ENCODE results near the gene FDX2.
A peak's percentile ranks its signal among the peaks of the same experiment; 100 is the strongest.
"Not testable (repeated sequence)": the region's sequence is repeated elsewhere in the genome, so short reads cannot be mapped to it uniquely, and the experiment has no call there.

FDX2 gene

DNA sequence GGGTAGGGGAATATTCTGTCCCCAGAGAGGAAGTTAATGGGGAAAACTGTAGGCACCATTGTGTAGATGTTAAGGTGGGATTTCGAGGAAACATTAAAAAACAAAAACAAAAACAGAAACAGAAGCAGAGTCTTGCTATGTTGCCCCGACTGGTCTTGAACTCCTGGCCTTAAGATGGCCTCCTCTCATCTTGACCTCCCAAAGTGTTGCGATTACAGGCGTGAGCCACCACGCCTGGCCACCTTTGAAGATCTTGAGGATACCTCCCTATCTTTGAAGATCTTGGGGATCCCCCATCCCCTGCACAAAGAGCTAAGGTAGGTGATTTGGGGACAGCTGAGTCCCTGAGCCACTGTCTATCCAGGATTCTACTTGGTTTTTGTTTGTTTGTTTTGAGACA lies 24.2 kb upstream of the FDX2 start:
- peak overlapping the region; percentile 73 for H3K4me3 ChIP-seq (ENCODE audit: low read depth, low read length)
- no peak for DNase-seq (ENCODE audit: low read depth)
- TF ChIP-seq, protein P1, sequence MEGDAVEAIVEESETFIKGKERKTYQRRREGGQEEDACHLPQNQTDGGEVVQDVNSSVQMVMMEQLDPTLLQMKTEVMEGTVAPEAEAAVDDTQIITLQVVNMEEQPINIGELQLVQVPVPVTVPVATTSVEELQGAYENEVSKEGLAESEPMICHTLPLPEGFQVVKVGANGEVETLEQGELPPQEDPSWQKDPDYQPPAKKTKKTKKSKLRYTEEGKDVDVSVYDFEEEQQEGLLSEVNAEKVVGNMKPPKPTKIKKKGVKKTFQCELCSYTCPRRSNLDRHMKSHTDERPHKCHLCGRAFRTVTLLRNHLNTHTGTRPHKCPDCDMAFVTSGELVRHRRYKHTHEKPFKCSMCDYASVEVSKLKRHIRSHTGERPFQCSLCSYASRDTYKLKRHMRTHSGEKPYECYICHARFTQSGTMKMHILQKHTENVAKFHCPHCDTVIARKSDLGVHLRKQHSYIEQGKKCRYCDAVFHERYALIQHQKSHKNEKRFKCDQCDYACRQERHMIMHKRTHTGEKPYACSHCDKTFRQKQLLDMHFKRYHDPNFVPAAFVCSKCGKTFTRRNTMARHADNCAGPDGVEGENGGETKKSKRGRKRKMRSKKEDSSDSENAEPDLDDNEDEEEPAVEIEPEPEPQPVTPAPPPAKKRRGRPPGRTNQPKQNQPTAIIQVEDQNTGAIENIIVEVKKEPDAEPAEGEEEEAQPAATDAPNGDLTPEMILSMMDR (IDR thresholded peaks at IDR 0.05; ENCODE audit: insufficient read depth, low read depth, low read length, missing control alignments) = no peak

DNA sequence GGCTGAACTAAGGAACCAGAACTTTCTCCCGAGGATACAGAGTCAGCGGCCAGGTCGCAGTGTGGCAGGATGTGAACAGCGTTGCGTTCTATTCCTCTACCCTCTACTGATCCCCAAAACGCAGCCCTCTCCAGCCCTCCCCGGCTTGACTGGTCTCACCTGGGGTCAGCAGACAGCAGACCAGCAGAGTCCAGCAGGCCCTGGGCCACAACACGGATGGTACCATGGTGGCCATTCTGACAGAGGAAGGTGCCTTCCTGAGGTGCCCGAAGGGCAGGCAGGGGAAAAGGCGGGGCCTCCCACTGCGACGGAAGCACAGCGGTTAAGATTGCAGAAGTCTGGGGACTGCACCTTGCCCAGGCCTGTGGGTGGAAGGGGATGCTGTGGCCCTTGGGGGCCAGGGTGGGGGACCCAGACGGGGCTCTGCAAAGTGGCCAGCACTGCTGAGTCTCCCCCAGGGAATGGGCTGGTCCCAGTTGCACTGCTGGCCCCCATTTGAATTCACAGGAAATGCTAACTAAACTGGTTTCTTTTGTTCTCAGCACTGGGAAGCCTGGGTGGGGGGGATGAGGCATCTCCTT lies 23.7 kb upstream of the FDX2 start, which contains the start of gene ICAM3:
TSS of gene ICAM3 (minus strand) at position 245 of the 581 bp plus-strand sequence. CDS start at position 235, 10 bp downstream.
- TF ChIP-seq, protein P1 (IDR thresholded peaks at IDR 0.05; ENCODE audit: insufficient read depth, low read depth, low read length, missing control alignments) = no peak
- H3K4me3 ChIP-seq (ENCODE audit: low read depth, low read length) = peak within 1 kb of the TSS; percentile 73
- peak; percentile 84 for DNase-seq (ENCODE audit: low read depth)

DNA sequence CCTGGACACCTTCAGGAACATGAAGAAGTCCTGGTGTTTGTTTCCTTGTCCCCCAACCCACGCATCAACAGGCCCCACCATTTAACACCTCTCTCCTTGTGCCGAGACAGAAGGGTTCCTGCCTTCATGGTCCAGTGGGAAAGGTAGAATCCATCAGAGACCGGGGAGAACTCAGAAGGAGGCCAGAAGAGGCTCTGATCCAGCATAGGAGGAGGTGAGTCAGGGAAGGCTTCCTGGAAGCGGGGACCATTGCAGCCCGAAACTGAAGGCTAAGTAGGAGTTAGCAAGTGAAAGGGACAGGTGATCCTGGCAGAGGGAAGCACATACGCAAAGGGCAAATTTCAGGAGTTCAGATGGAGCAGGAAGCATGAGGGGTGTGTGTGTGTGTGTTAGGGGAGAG lies 23.1 kb upstream of the FDX2 start:
- peak overlapping the region; percentile 73 for H3K4me3 ChIP-seq (ENCODE audit: low read depth, low read length)
- TF ChIP-seq, protein P1 (IDR thresholded peaks at IDR 0.05; ENCODE audit: insufficient read depth, low read depth, low read length, missing control alignments) = no peak
- DNase-seq (ENCODE audit: low read depth) = no peak

DNA sequence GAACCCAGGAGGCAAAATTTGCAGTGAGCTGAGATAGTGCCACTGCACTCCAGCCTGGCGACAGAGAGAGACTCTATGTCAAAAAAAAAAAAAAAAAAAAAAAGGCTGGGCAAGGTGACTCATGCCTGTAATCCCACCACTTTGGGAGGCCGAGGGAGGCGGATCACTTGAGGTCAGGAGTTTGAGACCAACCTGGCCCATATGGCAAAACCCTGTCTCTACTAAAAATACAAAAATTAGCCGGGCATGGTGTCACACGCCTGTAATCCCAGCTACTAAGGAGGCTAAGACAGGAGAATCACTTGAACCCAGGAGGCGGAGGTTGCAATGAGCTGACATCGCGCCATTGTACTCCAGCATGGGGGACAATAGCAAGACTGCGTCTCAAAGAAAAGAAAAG lies 20.9 kb upstream of the FDX2 start:
- not testable (repeated sequence) for H3K4me3 ChIP-seq (ENCODE audit: low read depth, low read length); DNase-seq (ENCODE audit: low read depth)

DNA sequence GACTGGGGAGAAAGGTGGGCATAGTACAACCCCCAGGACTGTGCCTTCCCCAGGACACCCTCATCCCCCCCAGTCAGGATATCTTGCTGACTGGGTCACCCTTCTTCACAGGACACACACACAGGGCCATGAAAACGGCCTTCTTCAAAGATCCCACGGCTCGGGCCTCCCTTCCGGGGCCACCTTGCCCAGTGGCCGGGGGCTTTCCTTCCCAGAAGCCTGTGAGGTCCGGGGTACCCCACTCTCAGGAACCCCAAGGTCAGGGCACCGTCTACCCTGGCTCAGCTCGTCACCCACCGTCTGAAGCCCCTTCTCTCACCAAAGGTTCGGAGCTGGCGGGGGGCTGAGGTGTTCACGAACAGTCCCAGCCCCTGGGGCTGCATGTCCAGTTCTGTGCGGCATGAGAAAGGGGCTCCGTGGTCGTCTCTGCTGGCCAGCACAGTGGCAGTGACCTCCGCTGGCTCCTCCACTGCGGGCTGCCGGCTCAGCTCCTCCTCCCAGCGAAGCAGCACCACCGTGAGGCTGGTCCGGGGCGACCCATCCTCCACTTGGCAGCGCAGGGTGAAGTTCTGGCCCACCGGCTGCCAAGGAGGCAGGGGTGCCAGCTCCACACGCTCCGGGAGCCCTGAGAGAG lies 19.7 kb upstream of the FDX2 start:
- TF ChIP-seq, protein P1 (IDR thresholded peaks at IDR 0.05; ENCODE audit: insufficient read depth, low read depth, low read length, missing control alignments) = no peak
- H3K4me3 ChIP-seq (ENCODE audit: low read depth, low read length) = no peak overlapping the region
- no peak for DNase-seq (ENCODE audit: low read depth)

DNA sequence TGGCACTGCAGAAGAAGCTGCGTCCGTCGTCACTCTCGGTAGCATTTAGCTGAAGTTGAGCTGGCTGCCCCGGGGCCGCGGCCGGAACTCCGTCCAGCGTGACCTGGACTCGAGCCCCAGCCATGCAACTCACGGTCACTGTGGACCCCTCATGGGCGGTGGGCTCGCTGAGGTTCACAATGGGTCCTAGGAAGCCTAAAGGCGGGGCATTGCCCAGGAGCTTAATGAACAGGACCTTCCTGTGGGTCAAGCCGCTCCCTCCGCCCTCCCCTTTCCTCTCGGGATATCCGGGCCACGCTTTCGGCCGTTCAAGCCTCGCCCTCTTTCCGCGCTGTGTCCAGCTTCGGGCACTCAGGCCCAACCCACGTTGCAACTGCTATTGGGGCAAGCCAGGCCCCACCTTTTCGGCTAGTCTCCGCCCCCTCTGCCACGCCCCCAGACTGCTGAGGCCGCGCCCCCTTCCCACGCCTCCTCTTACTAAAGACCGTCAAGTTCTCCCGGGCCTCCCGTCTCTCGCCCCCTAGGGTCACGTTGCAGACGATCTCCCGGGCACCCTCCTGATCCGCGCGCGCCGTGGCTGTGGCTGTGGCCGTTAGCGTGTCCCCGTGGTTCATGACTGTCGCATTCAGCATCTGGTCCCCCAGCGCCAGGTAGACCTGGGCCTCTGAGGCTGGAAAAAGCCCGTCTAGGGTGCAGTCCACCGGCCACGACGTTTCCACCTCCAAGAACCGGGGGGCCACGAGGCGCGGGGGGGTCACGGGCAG lies 19.0 kb upstream of the FDX2 start:
- TF ChIP-seq, protein P1 (IDR thresholded peaks at IDR 0.05; ENCODE audit: insufficient read depth, low read depth, low read length, missing control alignments) = no peak
- H3K4me3 ChIP-seq (ENCODE audit: low read depth, low read length) = no peak overlapping the region
- peak; percentile 37 for DNase-seq (ENCODE audit: low read depth)

All from GM12865 (cell line).